Activated naive CD4-positive, alpha-beta T cell treated with anti-CD3 and anti-CD28 coated beads, Interleukin-2, amount 50 U/mL, for 72 hours (primary cell): ENCODE results near the gene OR12D2. TPM values are rescaled to one million over a fixed set of nuclear protein-coding genes. Genes with fewer than 3 reads are reported as not detected.
"Not testable (repeated sequence)": the region's sequence is repeated elsewhere in the genome, so short reads cannot be mapped to it uniquely, and the experiment has no call there.

Experiments used
- ATAC-seq, 2 donors: fragments of 150-1000 bp; cut with Tn5 transposase; 2 replicates each; pipeline ENCODE4 v1.10.0; 2021; ENCODE audit warnings: mild to moderate bottlenecking in 2 of 2, moderate library complexity in 2 of 2
- DNase-seq, 2 donors: peaks; one replicate each; pipeline ENCODE4 v3.0.0; 2021 to 2022; ENCODE audit warnings: low spot score in 2 of 2
- H3K27ac Mint-ChIP-seq, 2 donors: one replicate each; pipeline ENCODE4 v1.8.0; 2022; ENCODE audit warnings: mild to moderate bottlenecking in 2 of 2, mixed read lengths in 2 of 2
- H3K36me3 Mint-ChIP-seq, 2 donors: one replicate each; pipeline ENCODE4 v1.8.0; 2022; ENCODE audit warnings: mixed read lengths in 2 of 2
- H3K9me3 Mint-ChIP-seq, 2 donors: one replicate each; pipeline ENCODE4 v1.8.0; 2022; ENCODE audit warnings: mixed read lengths in 2 of 2
- total RNA-seq, 2 donors: library from RNA; stranded (reverse); gene quantifications; one replicate each; pipeline ENCODE4 v1.2.3, GENCODE V29; 2022

The OR12D2 gene, protein sequence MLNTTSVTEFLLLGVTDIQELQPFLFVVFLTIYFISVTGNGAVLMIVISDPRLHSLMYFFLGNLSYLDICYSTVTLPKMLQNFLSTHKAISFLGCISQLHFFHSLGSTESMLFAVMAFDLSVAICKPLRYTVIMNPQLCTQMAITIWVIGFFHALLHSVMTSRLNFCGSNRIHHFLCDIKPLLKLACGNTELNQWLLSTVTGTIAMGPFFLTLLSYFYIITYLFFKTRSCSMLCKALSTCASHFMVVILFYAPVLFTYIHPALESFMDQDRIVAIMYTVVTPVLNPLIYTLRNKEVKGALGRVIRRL
- total RNA-seq = not detected

DNA sequence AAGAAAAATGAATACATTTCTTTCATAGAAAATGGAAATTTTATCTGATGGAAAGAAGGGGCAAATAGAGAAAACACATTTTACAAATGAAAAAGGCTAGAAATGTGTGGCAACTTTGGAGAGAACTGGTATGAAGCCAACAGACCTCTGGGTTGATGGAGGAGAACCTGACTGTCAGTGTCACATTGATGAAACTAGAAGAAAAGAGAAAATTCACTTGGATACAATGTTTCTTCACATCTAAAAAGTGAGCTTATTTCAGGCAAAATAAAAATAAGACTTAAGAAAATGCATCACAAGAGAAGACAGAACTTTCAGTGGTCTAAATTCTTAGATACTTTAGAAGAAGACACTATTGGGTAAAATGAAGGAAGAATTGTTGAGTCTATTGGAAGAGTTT is at the start of gene OR12D2:
OR12D2 (plus strand) TSS at position 301 of the 400 bp plus-strand sequence. CDS start 1,069 bp downstream, outside the sequence.
- DNase-seq (no peak), ATAC-seq (no peak)
- Mint-ChIP-seq H3K27ac (no peak within 1 kb of the TSS), H3K9me3 (peaks cover 0 to 1% of the 10 kb centered on the region in 2 donors), H3K36me3 (no peaks in the 10 kb centered on the region)

DNA sequence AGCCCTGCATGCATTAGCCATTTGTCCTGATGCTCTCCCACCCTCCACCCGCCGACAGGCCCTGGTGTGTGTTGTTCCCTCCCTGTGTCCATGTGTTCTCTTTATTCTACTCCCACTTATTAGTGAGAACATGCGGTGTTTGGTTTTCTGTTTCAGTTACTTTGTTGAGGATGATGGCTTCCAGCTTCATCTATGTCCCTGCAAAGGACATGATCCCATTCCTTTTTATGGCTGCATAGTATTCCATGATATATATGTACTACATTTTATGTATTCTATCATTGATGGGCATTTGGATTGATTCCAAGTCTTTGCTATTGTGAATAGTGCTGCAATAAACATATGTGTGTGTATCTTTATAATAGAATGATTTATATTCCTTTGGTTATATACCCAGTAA is 46.1 kb upstream of the OR12D2 start:
- ATAC-seq, DNase-seq, H3K27ac Mint-ChIP-seq: not testable (repeated sequence)
- Mint-ChIP-seq H3K36me3 (peaks cover 6 to 12% of the 10 kb centered on the region in 2 donors), H3K9me3 (peaks cover 13 to 25% of the 10 kb centered on the region in 2 donors)

DNA sequence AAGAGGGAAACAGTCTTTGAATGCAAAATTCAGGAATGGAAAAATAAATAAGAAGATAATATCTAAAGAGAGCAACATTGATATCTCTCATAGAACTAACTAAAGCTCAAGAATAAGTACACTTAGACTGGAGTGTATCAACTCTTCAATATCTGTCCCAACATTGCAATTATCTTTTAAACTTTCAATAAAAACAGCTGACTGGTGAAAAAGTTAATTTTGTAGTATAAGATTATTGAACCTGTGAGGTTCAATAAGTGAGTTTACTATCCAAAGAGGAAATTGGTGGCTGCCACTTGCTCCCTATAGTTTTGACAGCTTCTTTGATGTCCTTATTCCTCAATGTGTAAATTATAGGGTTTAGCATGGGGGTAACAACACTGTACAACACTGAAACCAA is 40.5 kb upstream of the OR12D2 start:
- peaks cover 13 to 22% of the 10 kb centered on the region in 2 donors for H3K9me3 Mint-ChIP-seq
- ATAC-seq (no peak), DNase-seq (no peak)
- no peak overlapping the region for H3K27ac Mint-ChIP-seq
- peaks cover 6 to 12% of the 10 kb centered on the region in 2 donors for H3K36me3 Mint-ChIP-seq

DNA sequence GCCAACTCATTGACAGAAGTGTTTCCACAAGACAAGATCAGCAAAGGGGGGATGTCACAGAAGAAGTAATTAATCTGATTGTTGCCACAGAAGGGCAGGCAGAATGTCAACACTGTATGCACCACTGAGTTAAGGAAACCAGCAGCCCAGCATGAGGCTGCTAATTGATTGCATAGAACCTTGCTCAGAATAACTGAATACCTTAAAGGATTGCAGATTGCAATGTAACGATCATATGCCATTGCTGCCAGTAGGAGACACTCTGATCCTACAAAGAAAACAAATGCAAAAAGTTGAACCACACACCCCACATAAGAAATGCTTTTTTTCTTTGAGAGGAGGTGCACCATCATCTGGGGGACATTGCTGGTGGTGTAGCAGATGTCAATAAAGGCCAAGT is 39.8 kb upstream of the OR12D2 start:
- H3K9me3 Mint-ChIP-seq = peaks cover 13 to 19% of the 10 kb centered on the region in 2 donors
- no peak overlapping the region for H3K27ac Mint-ChIP-seq
- peaks cover 6 to 12% of the 10 kb centered on the region in 2 donors for H3K36me3 Mint-ChIP-seq

DNA sequence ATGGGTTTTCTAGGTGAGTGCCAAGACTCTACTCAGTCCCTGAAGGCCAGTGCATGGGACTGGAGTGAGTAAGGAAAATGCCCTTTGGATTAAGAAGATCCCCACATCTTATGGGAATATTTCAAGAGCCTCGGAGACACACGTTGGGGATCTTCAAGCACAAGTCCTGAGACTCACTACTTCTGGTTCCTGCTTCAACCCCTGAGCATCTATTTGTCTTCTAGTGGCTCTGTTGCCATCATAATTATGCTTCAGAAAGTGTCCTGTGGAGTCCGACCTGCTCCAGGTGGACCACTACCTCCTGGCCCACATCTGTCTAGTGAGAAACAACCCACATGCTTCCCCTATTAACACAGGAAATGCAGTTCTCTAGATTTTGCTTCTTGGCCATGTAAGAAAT is 26.7 kb upstream of the OR12D2 start, which contains the start of gene OR5V1:
OR5V1 (minus strand) TSS at position 101 of the 400 bp plus-strand sequence. CDS start 12,670 bp downstream, outside the sequence.
- ATAC-seq = no peak
- Mint-ChIP-seq H3K9me3 (no peaks in the 10 kb centered on the region), H3K27ac (no peak within 1 kb of the TSS), H3K36me3 (no peaks in the 10 kb centered on the region)
- no peak for DNase-seq

More for the DNA sequence above, 39.8 kb upstream of the OR12D2 start:
- ATAC-seq = no peak
- no peak for DNase-seq

DNA sequence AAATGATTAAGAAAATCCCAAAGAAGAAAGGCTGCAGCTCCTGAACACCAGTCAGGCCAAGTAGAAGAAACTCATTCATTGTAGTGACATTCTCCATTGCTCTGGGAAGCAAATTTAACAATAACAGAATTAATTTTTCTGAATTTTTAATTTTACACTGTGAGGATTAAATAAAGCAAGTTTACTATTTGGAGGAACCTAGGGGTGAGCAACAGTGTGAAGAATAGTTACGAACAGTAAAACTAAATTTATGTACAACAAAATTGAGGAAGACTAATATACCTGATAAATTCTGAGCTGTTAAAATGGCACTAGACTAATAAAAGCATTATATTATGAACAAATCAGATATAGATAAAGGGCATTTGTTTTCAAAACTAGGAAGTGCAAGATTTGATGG is 20.2 kb upstream of the OR12D2 start, which contains the start of gene OR12D3:
OR12D3 (minus strand) TSS at position 101 of the 400 bp plus-strand sequence; CDS start at position 97, 4 bp downstream.
- ATAC-seq (no peak), DNase-seq (no peak)
- Mint-ChIP-seq H3K9me3 (no peaks in the 10 kb centered on the region), H3K27ac (no peak within 1 kb of the TSS), H3K36me3 (no peaks in the 10 kb centered on the region)

DNA sequence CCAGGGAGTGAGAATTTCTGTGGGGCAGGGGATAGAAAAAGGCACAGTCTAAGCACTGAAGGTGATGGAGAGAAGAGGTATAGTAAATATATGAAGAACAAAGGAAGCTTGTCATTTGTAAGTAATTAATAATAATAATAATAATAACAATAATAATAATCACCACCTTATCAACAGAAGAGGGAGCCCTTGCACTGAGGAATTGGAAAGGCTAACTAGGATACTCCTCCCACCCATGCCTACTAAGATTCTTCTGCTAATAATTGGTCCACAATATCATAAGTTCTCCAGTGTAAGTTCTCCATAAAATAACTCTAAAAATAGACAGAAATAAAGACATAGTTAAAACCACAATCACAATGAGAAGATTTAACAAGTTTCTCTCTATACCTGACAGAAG is 19.4 kb upstream of the OR12D2 start:
- ATAC-seq (no peak), DNase-seq (no peak)
- Mint-ChIP-seq H3K36me3 (no peaks in the 10 kb centered on the region), H3K27ac (no peak overlapping the region), H3K9me3 (no peaks in the 10 kb centered on the region)

DNA sequence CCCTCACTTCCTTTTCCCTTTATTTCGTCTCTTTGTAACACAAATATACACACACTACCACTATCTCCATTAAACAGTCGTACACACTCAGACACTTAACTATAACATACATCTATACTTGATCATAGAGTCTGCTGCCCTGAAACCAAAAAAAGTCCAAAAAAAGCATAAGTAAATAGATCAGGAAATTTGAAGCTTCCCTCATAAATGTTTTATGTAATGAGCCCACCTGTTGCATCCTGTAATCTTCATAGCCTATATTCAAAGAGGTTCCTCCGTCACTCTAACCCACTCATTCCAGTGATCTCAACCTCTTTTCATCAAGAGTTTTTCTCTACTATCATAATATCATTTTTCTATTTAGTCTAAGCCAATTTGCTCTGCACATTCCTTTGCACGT is 6.9 kb upstream of the OR12D2 start:
- no peaks in the 10 kb centered on the region for H3K9me3 Mint-ChIP-seq
- ATAC-seq = no peak

DNA sequence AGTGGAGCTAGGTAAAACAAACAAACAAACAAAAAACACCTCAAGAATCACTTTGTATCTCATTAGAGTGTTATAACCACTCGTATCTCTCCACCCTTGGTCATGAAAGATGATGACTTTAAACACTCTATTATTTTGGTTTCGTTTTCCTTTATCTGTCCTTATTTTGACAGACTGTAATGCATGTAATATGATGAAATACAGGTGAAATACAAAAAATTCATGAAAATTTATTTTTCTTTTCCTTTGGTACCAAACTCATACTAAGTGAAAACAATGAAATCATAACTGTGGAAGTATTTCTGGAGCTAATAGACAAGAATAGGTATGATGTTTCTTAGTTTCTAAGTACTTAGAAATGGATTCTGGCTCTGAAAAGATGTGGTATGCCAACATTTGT is 4.1 kb downstream of the OR12D2 start:
- Mint-ChIP-seq H3K9me3 (peaks cover 0 to 6% of the 10 kb centered on the region in 2 donors), H3K27ac (no peak overlapping the region), H3K36me3 (no peaks in the 10 kb centered on the region)
- DNase-seq (no peak), ATAC-seq (no peak)

More for the DNA sequence above, 6.9 kb upstream of the OR12D2 start:
- no peak overlapping the region for H3K27ac Mint-ChIP-seq
- no peak for DNase-seq
- H3K36me3 Mint-ChIP-seq = no peaks in the 10 kb centered on the region

DNA sequence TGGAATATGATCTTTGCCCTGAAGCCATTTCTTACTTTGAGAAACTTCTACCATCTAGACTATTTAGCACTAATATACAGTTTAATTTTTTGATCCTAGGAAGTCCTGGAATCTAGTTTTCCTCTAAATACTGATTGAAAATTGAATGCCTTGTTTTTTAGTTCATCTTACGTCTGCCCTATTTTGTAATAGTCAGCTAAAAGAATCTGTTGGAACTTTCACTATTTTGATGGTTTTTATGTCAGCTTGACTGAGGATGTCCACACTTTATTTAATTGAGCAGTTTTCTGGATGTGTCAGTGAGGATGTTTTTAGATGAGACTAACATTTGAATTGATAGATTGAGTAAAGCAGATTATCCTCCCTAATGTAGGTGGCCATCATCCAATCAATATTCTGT is 8.4 kb downstream of the OR12D2 start:
- Mint-ChIP-seq H3K27ac (no peak overlapping the region), H3K9me3 (peaks cover 0 to 6% of the 10 kb centered on the region in 2 donors), H3K36me3 (no peaks in the 10 kb centered on the region)
- DNase-seq (no peak), ATAC-seq (no peak)

DNA sequence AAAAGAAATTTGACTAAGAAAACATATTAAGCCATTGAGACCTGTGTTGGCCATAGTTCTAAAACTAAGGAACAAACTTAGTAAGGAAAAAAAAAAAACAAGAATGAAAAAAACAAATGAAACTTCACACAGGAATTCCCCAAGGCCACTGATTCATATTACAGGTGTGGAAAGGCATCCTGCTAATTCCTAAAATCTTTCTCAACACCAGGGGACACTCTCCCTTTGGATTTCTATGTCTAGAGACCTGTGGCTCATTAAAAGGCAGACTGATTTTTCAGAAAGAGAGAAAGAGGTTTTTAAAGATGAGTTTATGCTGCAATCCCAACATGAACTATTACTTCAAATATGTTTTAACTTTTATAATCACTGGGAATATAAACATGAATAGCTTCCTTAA is 19.2 kb downstream of the OR12D2 start, which contains the start of gene OR12D1:
OR12D1 (plus strand) TSS at position 341 of the 400 bp plus-strand sequence.
- H3K9me3 Mint-ChIP-seq = peaks cover 17% of the 10 kb centered on the region in 2 donors
- ATAC-seq (no peak), DNase-seq (no peak)
- peaks cover 0 to 18% of the 10 kb centered on the region in 2 donors for H3K36me3 Mint-ChIP-seq
- no peak within 1 kb of the TSS for H3K27ac Mint-ChIP-seq

DNA sequence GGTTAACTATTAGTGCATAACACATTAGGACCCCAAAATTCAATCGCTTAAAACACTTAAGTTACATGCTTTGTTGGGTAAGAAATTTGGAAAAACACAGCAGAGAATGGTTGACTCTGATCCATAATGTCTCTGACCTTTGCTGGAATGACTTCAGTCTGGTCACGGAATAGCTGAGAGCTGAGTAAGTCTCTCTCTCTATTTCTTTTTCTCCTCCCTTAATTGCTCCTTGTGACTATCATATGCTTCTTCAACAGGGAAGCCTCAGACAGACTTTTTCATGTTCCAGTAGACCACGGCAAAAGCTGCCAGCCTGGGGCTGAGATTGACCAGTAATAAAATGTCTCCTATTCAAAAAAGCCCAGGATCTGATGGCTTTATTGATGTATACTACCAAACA is 24.1 kb downstream of the OR12D2 start:
- no peak overlapping the region for H3K27ac Mint-ChIP-seq

DNA sequence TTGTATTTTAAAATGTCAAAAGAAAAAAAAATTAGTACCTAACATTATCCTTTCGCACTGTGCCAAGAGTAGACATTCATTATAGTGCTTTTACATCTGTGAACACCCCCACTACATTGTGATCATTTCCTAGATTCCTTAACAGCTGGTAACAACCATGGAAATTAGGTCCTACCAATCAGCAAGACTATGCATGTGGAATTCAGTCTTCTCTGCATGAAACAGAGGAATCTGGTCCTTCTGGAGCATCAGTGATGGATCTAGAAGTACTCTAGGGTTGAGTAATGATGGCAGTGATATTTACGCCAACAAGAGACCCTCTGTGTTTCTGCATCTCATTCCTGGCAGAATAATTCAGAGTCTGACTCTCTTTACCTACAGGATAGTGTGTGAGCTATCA is 28.7 kb downstream of the OR12D2 start:
- H3K27ac Mint-ChIP-seq = no peak overlapping the region
- DNase-seq = no peak

More for the DNA sequence above, 24.1 kb downstream of the OR12D2 start:
- DNase-seq (no peak), ATAC-seq (no peak)
- H3K9me3 Mint-ChIP-seq = no peaks in the 10 kb centered on the region
- no peaks in the 10 kb centered on the region for H3K36me3 Mint-ChIP-seq

DNA sequence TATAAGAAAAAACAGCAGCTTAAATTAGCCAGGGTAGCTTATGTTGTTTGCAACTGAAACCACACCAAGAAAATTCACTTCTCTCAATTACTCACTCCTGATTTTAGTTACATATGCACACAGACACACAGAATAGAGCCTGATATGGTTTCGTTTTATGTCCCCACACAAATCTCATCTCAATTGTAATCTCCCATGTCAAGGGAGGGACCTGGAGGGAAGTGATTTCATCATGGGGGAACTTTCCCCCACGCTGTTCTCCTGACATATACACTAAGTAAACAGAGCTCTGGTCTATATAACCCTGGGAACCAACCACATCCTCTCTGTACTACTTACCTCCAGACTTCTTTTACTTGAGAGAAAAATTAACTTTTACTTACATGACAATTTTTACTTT is 29.1 kb downstream of the OR12D2 start:
- DNase-seq = no peak
- H3K36me3 Mint-ChIP-seq = no peaks in the 10 kb centered on the region
- no peaks in the 10 kb centered on the region for H3K9me3 Mint-ChIP-seq
- peak; percentile 46 to 98 for ATAC-seq
- H3K27ac Mint-ChIP-seq = no peak overlapping the region

More for the DNA sequence above, 28.7 kb downstream of the OR12D2 start:
- no peak for ATAC-seq
- H3K36me3 Mint-ChIP-seq = no peaks in the 10 kb centered on the region
- H3K9me3 Mint-ChIP-seq = no peaks in the 10 kb centered on the region

DNA sequence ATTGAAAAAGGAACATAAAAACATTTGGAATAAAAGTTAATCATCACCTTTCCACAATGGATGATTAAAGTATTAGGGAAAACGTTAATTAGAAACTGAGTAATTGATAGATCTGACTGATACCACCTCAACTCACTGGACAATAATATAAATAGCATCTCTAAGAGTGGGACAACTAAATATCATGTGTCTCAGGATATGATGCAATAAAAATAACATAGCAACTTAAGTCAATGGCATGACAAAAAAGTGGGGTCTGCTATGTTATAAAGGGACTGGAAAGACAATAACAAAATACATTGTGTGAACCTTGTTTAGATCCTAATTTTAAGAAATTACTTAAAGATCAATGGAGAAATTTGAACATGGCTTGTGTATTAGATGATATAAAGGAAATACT is 29.6 kb downstream of the OR12D2 start:
- no peak for ATAC-seq
- Mint-ChIP-seq H3K27ac (no peak overlapping the region), H3K36me3 (no peaks in the 10 kb centered on the region), H3K9me3 (no peaks in the 10 kb centered on the region)
- DNase-seq = no peak

DNA sequence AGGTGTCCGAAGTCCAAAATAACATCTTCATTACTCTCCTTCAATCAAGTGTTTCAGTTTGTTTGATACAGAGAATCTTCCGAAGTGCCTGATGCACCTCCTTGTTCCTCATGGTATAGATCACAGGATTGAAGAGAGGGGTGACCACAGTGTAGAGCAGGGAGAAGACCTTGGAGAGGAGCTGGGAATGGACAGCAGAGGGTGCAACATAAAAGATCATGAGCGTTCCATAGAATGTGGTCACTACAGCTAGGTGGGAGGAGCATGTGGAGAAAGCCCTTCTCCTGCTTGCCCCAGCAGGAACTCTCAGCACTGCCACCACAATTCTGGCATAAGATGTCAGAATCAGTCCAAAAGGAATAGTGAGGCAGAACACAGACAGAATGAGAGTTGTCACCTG is 31.2 kb downstream of the OR12D2 start:
- Mint-ChIP-seq H3K9me3 (no peaks in the 10 kb centered on the region), H3K36me3 (no peaks in the 10 kb centered on the region), H3K27ac (no peak overlapping the region)
- DNase-seq (no peak), ATAC-seq (no peak)

DNA sequence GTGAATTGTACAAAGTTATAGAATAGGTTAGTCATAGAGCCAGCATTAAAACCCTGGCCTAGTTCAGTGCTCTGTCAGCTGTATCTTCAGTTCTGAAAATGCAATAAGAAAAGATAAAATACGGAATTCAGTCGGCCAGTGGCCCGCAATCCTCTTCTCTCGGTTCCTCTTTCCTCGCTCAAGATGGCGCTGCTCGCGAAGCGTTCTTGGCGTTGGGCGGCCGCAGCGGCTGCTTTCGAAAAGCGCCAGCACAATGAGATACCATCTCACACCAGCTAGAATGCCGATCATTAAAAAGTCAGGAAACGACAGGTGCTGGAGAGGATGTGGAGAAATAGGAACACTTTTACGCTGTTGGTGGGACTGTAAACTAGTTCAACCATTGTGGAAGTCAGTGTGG is 41.3 kb downstream of the OR12D2 start:
- ATAC-seq, H3K27ac Mint-ChIP-seq, H3K9me3 Mint-ChIP-seq, H3K36me3 Mint-ChIP-seq, DNase-seq: not testable (repeated sequence)

DNA sequence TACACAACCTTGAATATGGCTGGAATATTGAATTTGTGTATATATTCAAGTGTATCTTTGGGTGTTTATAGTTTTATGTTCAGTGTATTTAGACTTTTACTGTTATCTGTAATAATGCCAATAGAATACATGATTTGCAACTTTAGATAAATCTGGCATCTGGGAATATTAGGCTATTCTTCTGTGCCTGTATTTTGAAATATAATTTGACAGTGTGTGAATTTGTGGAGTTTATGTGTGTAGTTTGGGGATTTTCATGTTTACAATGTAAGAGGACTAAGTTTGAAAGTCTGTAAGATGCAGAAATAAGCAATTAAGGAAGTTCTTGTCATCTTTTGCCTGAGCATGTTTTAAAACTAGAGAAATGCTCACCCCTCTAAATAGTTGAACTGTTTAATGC is 43.6 kb downstream of the OR12D2 start, which contains the start of gene OR10C1:
OR10C1 (plus strand) TSS at position 301 of the 400 bp plus-strand sequence. CDS start 710 bp downstream, outside the sequence.
- peaks cover 0 to 1% of the 10 kb centered on the region in 2 donors for H3K36me3 Mint-ChIP-seq
- ATAC-seq (no peak), DNase-seq (no peak)
- no peak within 1 kb of the TSS for H3K27ac Mint-ChIP-seq
- peaks cover 0 to under 1% of the 10 kb centered on the region in 2 donors for H3K9me3 Mint-ChIP-seq
